Ishikawa (cell line): ENCODE results near the gene CBX1.

Experiments
- RAD21 ChIP-seq: IDR thresholded peaks from 2 replicates; pipeline ENCODE4 v1.6.1; 2012; ENCODE audit warnings: low read depth
- TCF12 ChIP-seq: IDR thresholded peaks from 2 replicates; pipeline ENCODE4 v1.6.1; 2012; ENCODE audit warnings: low read depth
- TEAD4 ChIP-seq: IDR thresholded peaks from 2 replicates; pipeline ENCODE4 v1.6.1; 2012
- YY1 ChIP-seq: IDR thresholded peaks from 2 replicates; pipeline ENCODE4 v1.6.1; 2012; ENCODE audit warnings: low read depth
- TF ChIP-seq, protein P1 (sequence below): IDR thresholded peaks from 2 replicates; pipeline ENCODE4 v1.6.1; 2012; ENCODE audit warnings: low read depth, mild to moderate bottlenecking

DNA sequence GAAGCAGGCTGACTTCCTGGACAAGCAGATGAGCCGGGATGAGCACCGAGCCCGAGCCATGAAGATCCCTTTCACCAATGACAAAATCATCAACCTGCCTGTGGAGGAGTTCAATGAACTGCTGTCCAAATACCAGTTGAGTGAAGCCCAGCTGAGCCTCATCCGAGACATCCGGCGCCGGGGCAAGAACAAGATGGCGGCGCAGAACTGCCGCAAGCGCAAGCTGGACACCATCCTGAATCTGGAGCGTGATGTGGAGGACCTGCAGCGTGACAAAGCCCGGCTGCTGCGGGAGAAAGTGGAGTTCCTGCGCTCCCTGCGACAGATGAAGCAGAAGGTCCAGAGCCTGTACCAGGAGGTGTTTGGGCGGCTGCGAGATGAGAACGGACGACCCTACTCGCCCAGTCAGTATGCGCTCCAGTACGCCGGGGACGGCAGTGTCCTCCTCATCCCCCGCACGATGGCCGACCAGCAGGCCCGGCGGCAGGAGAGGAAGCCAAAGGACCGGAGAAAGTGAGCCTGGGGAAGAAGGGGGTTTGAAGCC, 42.1 kb downstream of the CBX1 start:
- TF ChIP-seq YY1 (no peak), RAD21 (no peak), TEAD4 (no peak), TCF12 (no peak)
- TF ChIP-seq, protein P1, sequence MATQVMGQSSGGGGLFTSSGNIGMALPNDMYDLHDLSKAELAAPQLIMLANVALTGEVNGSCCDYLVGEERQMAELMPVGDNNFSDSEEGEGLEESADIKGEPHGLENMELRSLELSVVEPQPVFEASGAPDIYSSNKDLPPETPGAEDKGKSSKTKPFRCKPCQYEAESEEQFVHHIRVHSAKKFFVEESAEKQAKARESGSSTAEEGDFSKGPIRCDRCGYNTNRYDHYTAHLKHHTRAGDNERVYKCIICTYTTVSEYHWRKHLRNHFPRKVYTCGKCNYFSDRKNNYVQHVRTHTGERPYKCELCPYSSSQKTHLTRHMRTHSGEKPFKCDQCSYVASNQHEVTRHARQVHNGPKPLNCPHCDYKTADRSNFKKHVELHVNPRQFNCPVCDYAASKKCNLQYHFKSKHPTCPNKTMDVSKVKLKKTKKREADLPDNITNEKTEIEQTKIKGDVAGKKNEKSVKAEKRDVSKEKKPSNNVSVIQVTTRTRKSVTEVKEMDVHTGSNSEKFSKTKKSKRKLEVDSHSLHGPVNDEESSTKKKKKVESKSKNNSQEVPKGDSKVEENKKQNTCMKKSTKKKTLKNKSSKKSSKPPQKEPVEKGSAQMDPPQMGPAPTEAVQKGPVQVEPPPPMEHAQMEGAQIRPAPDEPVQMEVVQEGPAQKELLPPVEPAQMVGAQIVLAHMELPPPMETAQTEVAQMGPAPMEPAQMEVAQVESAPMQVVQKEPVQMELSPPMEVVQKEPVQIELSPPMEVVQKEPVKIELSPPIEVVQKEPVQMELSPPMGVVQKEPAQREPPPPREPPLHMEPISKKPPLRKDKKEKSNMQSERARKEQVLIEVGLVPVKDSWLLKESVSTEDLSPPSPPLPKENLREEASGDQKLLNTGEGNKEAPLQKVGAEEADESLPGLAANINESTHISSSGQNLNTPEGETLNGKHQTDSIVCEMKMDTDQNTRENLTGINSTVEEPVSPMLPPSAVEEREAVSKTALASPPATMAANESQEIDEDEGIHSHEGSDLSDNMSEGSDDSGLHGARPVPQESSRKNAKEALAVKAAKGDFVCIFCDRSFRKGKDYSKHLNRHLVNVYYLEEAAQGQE: no peak
